Measurements from ENCODE around the gene FYCO1.

GRCh38 chr3:45880725-45881077 lies 114.9 kb downstream of the FYCO1 start:
- TF ChIP-seq TAF1 (IDR thresholded peaks at IDR 0.05; ENCODE audit: low read depth, low read length) (no peak), PAX5 (IDR thresholded peaks at IDR 0.05; ENCODE audit: insufficient read depth, low read length, severe bottlenecking) (no peak)
